NB4 (cell line): ENCODE data around the gene SECISBP2L.

Experiments
- POLR2A ChIP-seq: IDR thresholded peaks from 2 replicates; pipeline ENCODE4 v1.6.1; 2011; ENCODE audit warnings: mild to moderate bottlenecking; ENCODE audit not compliant: insufficient read length; ENCODE audit errors: extremely low read depth
- TF ChIP-seq, protein P1 (sequence below): IDR thresholded peaks from one replicate; pipeline ENCODE4 v1.5.1; 2012; ENCODE audit warnings: low read depth, low read length

DNA sequence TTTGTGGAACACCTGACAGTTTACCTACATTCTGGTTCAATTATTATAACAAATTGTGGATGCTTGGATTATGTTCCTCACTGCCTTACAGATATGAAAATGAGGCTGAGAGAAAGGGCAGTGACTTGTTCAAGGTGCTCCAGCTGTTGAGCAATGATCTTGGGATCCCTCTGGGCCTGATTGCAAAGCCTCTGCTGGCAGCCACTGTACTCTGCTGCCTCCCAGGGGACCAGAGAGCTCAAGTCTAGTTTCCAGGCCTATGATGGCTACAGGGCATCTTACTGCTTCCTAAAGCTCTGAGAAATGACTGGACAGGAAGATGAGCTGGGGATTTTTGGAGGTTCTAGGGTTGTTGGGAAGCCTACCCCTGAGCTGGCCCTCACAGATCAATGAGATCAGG lies 80.3 kb downstream of the SECISBP2L start:
- TF ChIP-seq, protein P1, sequence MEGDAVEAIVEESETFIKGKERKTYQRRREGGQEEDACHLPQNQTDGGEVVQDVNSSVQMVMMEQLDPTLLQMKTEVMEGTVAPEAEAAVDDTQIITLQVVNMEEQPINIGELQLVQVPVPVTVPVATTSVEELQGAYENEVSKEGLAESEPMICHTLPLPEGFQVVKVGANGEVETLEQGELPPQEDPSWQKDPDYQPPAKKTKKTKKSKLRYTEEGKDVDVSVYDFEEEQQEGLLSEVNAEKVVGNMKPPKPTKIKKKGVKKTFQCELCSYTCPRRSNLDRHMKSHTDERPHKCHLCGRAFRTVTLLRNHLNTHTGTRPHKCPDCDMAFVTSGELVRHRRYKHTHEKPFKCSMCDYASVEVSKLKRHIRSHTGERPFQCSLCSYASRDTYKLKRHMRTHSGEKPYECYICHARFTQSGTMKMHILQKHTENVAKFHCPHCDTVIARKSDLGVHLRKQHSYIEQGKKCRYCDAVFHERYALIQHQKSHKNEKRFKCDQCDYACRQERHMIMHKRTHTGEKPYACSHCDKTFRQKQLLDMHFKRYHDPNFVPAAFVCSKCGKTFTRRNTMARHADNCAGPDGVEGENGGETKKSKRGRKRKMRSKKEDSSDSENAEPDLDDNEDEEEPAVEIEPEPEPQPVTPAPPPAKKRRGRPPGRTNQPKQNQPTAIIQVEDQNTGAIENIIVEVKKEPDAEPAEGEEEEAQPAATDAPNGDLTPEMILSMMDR, result no peak
- TF ChIP-seq POLR2A, result no peak
